ENCODE results near the gene INTS3.
A peak's percentile ranks its signal among the peaks of the same experiment; 100 is the strongest.
"Not testable (repeated sequence)": the region's sequence is repeated elsewhere in the genome, so short reads cannot be mapped to it uniquely, and the experiment has no call there.

INTS3 gene

DNA sequence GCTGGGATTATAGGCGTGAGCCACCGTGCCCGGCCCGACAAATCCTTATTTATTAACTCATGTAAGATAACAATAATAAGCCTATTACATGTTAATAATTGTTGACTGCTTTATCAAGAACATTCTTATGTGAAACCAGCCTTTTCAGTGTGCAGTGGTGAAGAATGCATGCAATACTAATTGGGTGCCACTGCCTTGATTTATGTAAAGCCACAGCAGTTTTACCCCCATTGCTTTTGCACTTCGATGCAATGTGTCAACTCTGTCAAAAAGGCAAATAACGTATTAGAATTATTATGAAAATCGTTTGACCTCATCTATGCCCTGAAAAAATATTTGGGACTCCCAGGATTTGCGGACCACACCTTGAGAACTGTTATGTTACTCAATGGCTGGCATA, 31.1 kb upstream of the INTS3 start:
- no peak for TF ChIP-seq POLR2A (IDR thresholded peaks at IDR 0.05; ENCODE audit: low read length)
- no peak for TF ChIP-seq GATA1 (IDR thresholded peaks at IDR 0.05; ENCODE audit: low read depth, low read length)
- no peak for DNase-seq

DNA sequence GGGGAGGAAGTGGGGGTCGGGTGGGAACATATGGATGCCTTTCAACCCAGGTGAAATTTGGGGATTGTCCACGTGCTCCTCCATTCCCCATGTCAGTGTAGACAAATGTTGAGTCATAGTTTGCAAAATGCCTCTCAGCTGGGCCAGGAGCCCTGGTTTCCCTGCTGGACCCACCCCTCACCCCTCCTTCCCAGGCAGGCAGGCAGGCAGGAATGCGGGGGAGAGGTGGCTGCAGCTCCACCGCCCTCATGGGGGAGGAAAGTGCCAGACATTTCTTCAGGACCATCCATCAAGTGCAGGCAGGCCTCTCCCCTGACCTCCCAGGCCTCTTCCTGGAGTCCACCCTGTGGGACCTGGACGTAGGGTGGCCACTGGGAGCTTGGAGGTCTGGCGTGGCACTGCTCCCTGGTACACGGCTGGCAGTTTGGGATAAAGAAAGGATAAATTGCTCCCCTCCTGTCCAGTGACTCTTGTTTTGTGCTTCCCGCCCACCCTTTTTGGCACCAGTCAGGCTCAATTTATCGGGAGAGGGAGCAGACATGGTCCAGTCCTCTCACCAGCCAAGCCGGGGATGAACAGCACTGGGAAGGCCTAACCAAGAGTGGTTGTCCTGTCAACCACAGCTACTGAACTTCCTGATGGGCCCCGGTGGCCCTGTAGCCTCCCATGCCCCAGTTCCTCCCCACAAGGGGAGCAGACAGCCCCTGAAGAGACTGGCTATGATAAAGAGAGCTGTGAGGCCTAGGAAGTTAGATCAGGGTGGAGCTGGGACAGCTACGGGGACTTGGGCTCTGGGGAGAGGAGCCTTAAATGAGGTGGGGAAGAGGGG, 30.4 kb upstream of the INTS3 start:
- peak; percentile 43 to 53 for DNase-seq

DNA sequence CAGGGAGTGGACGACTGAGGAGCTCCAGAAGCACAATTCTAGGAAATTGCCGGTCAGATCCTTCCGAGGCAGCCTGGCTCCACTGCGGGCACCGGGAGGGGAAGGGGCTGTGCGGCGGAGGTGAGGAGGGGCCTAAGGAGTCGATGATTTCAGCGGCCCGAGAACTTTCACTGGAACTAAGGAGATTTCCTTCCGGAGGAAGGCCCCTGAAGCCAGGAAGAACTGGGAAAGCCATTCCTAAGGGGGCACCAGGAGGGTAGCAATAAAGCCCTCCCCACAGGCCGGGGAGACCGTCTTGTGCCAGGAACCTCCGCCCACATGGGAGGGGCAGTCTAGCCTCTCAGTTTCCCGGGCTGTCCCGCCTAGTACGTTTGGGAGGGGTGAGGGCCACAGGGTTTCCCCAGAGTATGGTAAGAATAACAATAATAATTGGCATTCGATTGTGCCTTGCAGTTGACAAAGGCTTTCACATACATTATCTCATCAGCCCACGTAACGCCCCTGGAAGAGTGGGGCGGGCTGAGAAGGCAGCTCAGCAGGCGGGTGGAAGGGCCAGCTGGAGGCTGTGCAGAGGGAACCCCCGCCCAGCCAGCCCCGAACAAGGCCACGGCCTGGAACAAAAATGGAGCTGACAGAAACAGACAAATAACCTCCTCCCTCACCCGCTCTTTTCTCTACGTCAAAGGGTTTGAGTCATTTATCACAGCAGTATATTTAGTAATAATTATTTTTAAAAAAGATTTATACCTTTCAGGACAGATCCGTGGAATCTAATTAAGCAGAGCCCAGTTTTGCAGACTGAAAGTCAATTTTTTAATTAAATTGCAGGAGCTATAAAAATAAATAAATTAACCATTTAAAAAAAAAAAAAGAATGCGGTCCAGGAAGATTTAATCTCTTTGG, 29.6 kb upstream of the INTS3 start:
- peak; percentile 62 to 76 for DNase-seq
- TF ChIP-seq POLR2A (IDR thresholded peaks at IDR 0.05; ENCODE audit: low read length) (peak; percentile 42), GATA1 (IDR thresholded peaks at IDR 0.05; ENCODE audit: low read depth, low read length) (no peak)

More for the DNA sequence above, 30.4 kb upstream of the INTS3 start:
- TF ChIP-seq POLR2A (IDR thresholded peaks at IDR 0.05; ENCODE audit: low read length), result no peak
- TF ChIP-seq GATA1 (IDR thresholded peaks at IDR 0.05; ENCODE audit: low read depth, low read length), result no peak

DNA sequence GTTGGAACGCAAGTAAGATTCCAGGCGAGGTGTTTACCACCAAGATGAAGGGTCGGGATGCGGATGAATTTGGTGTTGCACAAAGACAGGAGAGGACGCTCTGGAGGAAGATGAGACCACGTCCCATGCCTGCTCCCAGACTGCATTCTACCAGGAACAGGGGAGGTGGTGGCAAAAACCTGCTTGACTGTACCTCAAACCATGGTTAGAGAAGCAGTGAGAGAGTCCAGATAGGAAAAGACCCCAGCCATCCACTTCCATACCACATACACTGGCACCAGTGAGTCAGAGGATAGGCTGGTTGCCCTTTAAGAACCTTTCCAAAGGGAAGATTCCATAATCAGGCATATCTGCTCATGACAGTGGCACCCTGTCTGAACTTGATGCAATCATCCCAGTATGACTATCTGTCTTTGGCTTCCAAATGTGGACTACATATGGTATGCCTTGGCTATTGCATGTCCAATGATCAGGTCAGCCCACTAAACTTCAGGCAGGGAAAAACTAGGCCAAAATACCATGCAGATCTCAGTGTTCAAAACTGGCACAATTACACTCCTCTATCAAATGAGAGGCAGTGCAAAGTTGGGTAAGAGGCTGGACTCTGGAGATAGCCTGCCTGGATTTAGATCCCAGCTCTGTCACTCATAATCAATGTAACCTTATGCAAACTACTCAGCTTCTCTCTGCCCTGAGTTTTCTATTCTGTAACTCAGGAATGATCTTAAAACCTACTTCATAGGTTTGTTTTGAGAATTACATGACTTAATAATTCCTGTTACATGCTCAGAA, 28.7 kb upstream of the INTS3 start:
- TF ChIP-seq GATA1 (IDR thresholded peaks at IDR 0.05; ENCODE audit: low read depth, low read length), result no peak
- no peak for TF ChIP-seq POLR2A (IDR thresholded peaks at IDR 0.05; ENCODE audit: low read length)
- DNase-seq, result peak in 1 of 2 experiments; percentile 37

DNA sequence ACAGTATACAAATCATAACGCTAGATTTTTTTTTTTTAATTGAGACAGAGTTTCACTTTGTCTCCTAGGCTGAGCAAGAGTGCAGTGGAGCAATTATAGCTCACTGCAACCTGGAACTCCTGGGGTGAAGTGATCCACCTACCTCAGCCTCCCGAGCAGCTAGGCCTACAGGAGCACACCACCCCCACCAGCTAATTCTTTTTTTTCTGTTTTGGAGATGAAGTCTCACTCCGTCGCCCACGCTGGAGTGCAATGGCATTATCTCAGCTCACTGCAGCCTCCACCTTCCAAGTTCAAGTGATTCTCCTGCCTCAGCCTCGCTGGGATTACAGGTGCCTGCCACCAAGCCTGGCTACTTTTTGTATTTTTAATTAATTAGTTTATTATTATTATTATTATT, 28.1 kb upstream of the INTS3 start:
- DNase-seq, result no peak
- no peak for TF ChIP-seq GATA1 (IDR thresholded peaks at IDR 0.05; ENCODE audit: low read depth, low read length)
- no peak for TF ChIP-seq POLR2A (IDR thresholded peaks at IDR 0.05; ENCODE audit: low read length)

DNA sequence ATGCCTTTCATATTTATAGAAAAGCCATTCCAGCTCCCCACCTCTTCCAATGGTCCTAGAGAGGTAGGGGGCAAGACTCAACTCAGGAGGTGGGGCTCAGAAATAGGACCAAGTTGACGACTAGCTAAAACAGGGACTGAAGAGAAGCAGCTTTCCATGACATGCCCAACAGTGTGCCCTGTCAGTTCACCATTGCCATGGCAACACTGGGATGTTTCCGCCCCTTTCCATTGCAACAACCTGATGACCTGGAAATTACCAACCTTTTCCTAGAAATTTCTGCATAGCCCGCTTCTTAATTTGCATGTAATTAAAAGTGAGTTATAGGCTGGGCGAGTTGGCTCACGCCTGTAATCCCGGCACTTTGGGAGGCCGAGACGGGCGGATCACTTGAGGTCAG, 22.4 kb upstream of the INTS3 start:
- DNase-seq, result no peak
- TF ChIP-seq GATA1 (IDR thresholded peaks at IDR 0.05; ENCODE audit: low read depth, low read length) (no peak), POLR2A (IDR thresholded peaks at IDR 0.05; ENCODE audit: low read length) (no peak)

DNA sequence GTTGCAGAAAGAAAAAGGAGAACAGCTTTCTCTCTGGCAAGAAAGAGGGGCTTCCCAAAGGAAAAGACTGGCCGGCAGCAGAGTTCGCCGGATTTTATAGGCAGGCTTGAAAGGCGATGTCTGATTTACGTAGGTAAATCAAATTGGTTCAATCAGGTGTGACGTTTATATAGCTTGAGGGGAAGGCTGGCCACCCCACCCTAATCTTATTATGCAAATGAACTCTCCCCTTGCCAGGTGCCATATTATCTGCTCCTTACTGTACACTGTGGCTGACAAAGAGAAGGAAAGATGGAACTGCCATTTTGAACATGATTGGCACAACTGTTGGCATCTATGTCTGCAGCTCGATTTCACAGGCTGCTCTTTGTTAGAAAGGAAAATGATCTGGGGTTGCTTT, 16.8 kb upstream of the INTS3 start:
- no peak for DNase-seq
- TF ChIP-seq POLR2A (IDR thresholded peaks at IDR 0.05; ENCODE audit: low read length) (no peak), GATA1 (IDR thresholded peaks at IDR 0.05; ENCODE audit: low read depth, low read length) (no peak)

DNA sequence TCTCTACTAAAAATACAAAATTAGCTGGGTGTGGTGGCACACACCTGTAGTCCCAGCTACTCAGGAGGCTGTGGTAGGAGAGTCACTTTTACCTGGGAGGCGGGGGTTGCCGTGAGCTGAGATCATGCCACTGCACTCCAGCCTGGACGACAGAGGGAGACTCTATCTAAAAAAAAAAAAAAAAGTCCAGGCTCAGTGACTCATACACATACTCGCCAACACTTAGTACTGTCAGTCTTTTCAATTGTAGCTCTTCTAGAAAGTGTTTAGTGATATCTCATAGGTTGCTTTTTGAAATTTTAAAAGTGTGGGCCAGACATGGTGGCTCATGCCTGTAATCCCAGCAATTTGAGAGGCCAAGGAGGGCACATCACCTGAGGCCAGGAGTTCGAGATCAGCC, 11.6 kb upstream of the INTS3 start:
- DNase-seq, result not testable (repeated sequence)

DNA sequence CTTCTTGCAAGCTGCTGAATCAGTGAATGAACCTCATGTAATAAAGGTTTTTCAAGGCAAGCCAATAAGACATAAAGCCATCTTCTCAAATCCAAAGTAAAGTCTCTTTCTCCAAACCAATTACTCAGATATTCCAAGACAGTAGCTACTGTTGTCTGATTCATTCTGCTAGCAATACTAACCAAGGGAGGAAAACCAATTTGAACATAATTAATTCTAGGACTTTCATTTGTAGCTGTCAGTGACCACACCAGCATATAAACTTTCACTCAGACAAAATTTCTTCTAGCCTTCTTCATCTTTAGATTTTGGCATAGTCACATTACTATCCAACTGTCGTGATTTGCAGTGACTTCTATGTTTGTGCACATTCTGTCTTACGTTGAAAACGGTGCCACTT, 10.5 kb upstream of the INTS3 start:
- TF ChIP-seq GATA1 (IDR thresholded peaks at IDR 0.05; ENCODE audit: low read depth, low read length), result no peak
- TF ChIP-seq POLR2A (IDR thresholded peaks at IDR 0.05; ENCODE audit: low read length), result no peak
- DNase-seq, result no peak

DNA sequence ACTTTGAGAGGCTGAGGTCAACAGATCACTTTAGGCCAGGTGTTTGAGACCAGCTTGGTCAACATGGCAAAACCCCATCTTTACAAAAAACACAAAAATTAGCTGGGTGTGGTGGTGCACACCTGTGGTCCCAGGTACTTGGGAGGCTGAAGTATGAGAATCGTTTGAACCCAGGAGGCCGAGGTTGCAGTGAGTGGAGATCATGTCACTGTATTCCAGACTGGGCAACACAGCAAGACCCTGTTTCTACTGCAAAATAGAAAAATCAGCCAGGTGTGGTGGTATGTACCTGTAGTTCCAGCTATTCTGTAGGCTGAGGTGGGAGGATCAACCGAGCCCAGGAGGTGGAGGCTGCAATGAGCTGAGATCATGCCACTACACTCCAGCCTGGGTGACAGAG, 4.2 kb upstream of the INTS3 start:
- no peak for DNase-seq
- TF ChIP-seq POLR2A (IDR thresholded peaks at IDR 0.05; ENCODE audit: low read length) (no peak), GATA1 (IDR thresholded peaks at IDR 0.05; ENCODE audit: low read depth, low read length) (no peak)

DNA sequence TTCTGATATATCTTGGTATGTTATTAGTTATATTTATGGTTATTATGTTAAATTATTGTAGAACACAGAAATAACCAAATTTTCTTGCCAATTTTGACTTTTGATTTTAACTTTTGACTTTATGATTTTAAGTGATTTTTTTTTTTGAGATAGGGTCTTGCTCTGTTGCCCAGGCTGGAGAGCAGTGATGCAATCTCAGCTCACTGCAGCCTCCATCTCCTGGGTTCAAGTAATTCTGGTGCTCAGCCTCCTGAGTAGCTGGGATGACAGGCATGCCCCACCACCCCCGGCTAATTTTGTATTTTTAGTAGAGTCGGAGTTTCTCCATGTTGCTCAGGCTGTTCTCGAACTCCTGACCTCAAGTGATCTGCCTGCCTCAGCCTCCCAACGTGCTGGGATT, 3.2 kb upstream of the INTS3 start:
- not testable (repeated sequence) for DNase-seq

DNA sequence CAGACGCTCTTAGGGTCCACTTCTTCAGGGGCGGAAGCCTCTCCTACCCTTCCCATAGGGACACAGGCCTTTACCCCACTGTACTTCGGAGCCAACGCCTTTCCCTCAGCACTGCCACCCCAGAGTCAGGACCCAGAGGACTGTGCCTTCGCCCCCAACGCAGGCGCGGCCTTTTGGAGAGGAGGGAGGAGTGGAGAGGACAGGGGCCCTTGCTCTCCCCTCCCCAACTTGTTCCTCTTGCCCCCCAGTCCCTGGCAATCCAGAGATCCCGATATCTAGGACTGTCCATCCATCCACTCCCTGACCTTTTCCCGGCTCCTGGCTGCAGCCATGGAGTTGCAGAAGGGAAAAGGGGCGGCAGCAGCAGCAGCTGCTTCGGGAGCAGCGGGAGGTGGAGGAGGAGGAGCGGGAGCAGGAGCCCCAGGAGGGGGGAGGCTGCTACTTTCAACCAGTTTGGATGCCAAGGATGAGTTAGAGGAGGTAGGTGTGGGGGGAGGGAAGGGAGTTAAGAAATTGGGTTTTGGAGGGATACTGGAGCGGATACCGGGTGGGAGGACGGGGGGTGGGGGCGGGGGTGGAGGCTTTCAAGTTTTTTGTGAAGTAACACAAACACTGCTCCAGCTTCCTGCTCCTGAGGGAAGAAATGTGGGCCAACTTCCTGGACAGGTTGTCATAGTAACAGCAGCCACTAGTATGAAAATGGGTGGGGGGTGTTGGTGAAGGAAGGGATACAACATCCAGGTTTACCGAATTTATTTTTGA, 636 bp downstream of the INTS3 start:
- peak; percentile 67 to 78 for DNase-seq
- no peak for TF ChIP-seq POLR2A (IDR thresholded peaks at IDR 0.05; ENCODE audit: low read length)
- TF ChIP-seq GATA1 (IDR thresholded peaks at IDR 0.05; ENCODE audit: low read depth, low read length), result no peak

DNA sequence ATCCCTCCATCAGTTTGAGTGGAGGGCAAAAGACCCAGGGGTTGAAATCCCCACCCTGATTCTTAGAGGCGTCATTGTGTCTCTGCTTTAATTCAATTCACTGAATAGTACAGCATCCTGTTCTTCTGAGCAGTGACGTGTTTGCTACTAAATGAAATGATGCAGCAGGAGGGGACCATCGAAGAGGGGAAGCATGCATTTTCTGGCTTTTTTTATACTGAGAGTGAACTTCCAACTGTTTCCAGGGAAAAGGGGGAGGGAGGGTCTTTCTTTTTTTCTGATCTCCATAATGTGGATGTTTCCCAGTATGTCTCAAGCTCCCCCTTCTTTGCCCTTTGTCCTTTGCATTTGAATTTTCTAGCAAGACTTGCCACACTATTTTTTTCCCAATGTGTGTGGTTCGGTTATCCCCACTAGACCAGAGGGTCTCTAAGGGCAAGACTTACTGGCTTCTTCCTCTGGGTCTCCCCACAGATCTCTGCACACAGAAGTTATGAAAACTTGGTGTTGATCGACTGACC, 2.7 kb downstream of the INTS3 start:
- DNase-seq, result no peak
- no peak for TF ChIP-seq GATA1 (IDR thresholded peaks at IDR 0.05; ENCODE audit: low read depth, low read length)
- TF ChIP-seq POLR2A (IDR thresholded peaks at IDR 0.05; ENCODE audit: low read length), result no peak
